Adrenal gland (tissue), 19 donors: ENCODE measurements around the gene CAMK2N2. TPM values are rescaled to one million over a fixed set of nuclear protein-coding genes. Genes with fewer than 3 reads are reported as not detected.

Experiments used
- DNase-seq, 7 donors: peaks; one replicate each; pipeline ENCODE4 v3.0.0-alpha.2; 2019 to 2020
- H3K27ac ChIP-seq, 5 donors: fragments of 200-600 bp; sonication (generic) in 4 of 5; 1 replicate in 3 of 5; 2 replicates in 2 of 5; pipeline versions ENCODE4 v1.5.1 to v1.8.0; 2016 to 2020; ENCODE audit warnings: mild to moderate bottlenecking in 1 of 5
- H3K27me3 ChIP-seq: fragments of 200-600 bp; 2 replicates; pipeline ENCODE4 v1.8.0; 2021
- H3K36me3 ChIP-seq, 2 donors: fragments of 200-600 bp; replicated peaks in 1 of 2; 1 replicate in 1 of 2; 2 replicates in 1 of 2; pipeline versions ENCODE4 v1.5.1 to v1.8.0; 2018 to 2022
- H3K4me1 ChIP-seq, 2 donors: fragments of 200-600 bp; replicated peaks in 1 of 2; 1 replicate in 1 of 2; 2 replicates in 1 of 2; pipeline versions ENCODE4 v1.5.1 to v1.8.0; 2018 to 2021
- H3K4me3 ChIP-seq, 4 donors: fragments of 200-600 bp; sonication (generic) in 3 of 4; one replicate each; pipeline ENCODE4 v1.5.1; 2016 to 2018
- H3K9me3 ChIP-seq, 3 donors: fragments of 200-600 bp; sonication (generic) in 1 of 3; replicated peaks in 1 of 3; 1 replicate in 2 of 3; 2 replicates in 1 of 3; pipeline versions ENCODE4 v1.5.1 to v1.8.0; 2016 to 2021
- CTCF ChIP-seq, 6 experiments: fragments of 450-650 bp in 4 of 6; fragments of 200-600 bp in 2 of 6; sonication (generic) in 1 of 6; IDR thresholded peaks; 1 replicate in 5 of 6; 2 replicates in 1 of 6; pipeline versions ENCODE4 v1.5.1 to v1.8.0; 2016 to 2021; ENCODE audit warnings: antibody characterized with exemption in 6 of 6, mild to moderate bottlenecking in 2 of 6, moderate library complexity in 1 of 6
- POLR2A ChIP-seq, 2 donors: fragments of 450-650 bp; IDR thresholded peaks; one replicate each; pipeline ENCODE4 v1.6.1; 2017; ENCODE audit warnings: antibody characterized with exemption in 2 of 2, mild to moderate bottlenecking in 2 of 2, moderate library complexity in 1 of 2
- WGBS, 4 donors: extraction: QIAGEN DNeasy Blood & Tissue Kit in 2 of 4; methylation state at CpG; one replicate each; pipeline versions ENCODE4 v1.1.5 to v1.1.7; 2013 to 2017; 5-methylcytosine and 5-hydroxymethylcytosine counted together
- intact Hi-C, 2 donors: fragments of 100-400 bp; cut with DNase I; formaldehyde crosslinking; loops; one replicate each; pipeline versions ENCODE4 v1.14.1 to v1.15.0; 2022 to 2023
- long read RNA-seq, 10 donors: library from polyadenylated mRNA in 3 of 10; unstranded in 2 of 10; stranded (forward) in 1 of 10; transcript quantifications; one replicate each; pipeline ENCODE4 v2.0.0 and lab custom pipeline, GENCODE V29; 2021 to 2026
- polyA plus RNA-seq, 3 donors: library from polyadenylated mRNA; stranded (reverse); fragments of 200-250 nt in 2 of 3; fragments of 350-450 nt in 1 of 3; fragmentation: Illumina TruSeq in 1 of 3; extraction: RNeasy Lipid Tissue Mini Kit (QIAGEN cat#74804) in 1 of 3; gene quantifications; one replicate each; pipeline ENCODE4 v1.2.3, GENCODE V29; 2013 to 2014
- total RNA-seq, 9 donors: library from RNA; depleted of rRNA in 4 of 9; stranded (reverse); fragments of >200 nt in 4 of 9; fragments of 120-200 nt in 1 of 9; fragmentation: NEBNext Ultra II Directional in 1 of 9; extraction: Animal tissue kit (Norgen Biotek cat#: 25700) in 1 of 9; gene quantifications; one replicate each; pipeline versions ENCODE4 v1.1.0 to v1.2.4, GENCODE V29; 2013 to 2023
- donor health status: healthy with polysubstance abuse.
- donor health status: Bipolar disorder and iron deficiency.
- donor health status: DM: yes; HTN: yes; CAD: no.
- donor health status: DM: no; HTN: no; CAD: no.
- donor health status: DM: no; HTN: no; CAD: no.
- donor health status: DM: yes; HTN: yes; CAD: no.

CAMK2N2 gene
- total RNA-seq (10 to 100 TPM in 2 of 9 donors, 1 to 10 TPM in 4, under 1 TPM in 1, not detected in 2; 0.47 to 39.3 (median 6.9) TPM), polyA plus RNA-seq (10 to 100 TPM in 2 of 3 donors, 1 to 10 TPM in 1; 6.1 to 24.2 (median 12.4) TPM)
- long read RNA-seq, donor 1, transcript CAMK2N2-201 (2 exons, 1,362 nt) = major isoform, 18 of 18 reads
- long read RNA-seq, donor 1, partial matches to known transcripts = 0 of 18 reads
- long read RNA-seq, donor 1, other reads (novel, unspliced or antisense) = 0 of 18 reads
- long read RNA-seq, donor 2, transcript CAMK2N2-201 (2 exons, 1,362 nt) = major isoform, 8 of 8 reads
- long read RNA-seq, donor 2, partial matches to known transcripts = 0 of 8 reads
- long read RNA-seq, donor 2, other reads (novel, unspliced or antisense) = 0 of 8 reads
- long read RNA-seq, donor 3, transcript CAMK2N2-201 (2 exons, 1,362 nt) = major isoform, 24 of 24 reads
- long read RNA-seq, donor 3, partial matches to known transcripts = 0 of 24 reads
- long read RNA-seq, donor 3, other reads (novel, unspliced or antisense) = 0 of 24 reads
- long read RNA-seq, donor 4 = 0 reads
- long read RNA-seq, donor 5, transcript CAMK2N2-201 (2 exons, 1,362 nt) = major isoform, 5 of 10 reads
- long read RNA-seq, donor 5, partial matches to known transcripts = 0 of 10 reads
- long read RNA-seq, donor 5, other reads (novel, unspliced or antisense) = 5 of 10 reads
- long read RNA-seq, donor 6, partial matches to known transcripts = 0 of 2 reads
- long read RNA-seq, donor 6, other reads (novel, unspliced or antisense) = 2 of 2 reads
- long read RNA-seq, donor 7, transcript CAMK2N2-201 (2 exons, 1,362 nt) = major isoform, 29 of 29 reads
- long read RNA-seq, donor 7, partial matches to known transcripts = 0 of 29 reads
- long read RNA-seq, donor 7, other reads (novel, unspliced or antisense) = 0 of 29 reads
- long read RNA-seq, donor 8, transcript CAMK2N2-201 (2 exons, 1,362 nt) = major isoform, 45 of 45 reads
- long read RNA-seq, donor 8, partial matches to known transcripts = 0 of 45 reads
- long read RNA-seq, donor 8, other reads (novel, unspliced or antisense) = 0 of 45 reads
- long read RNA-seq, donor 9, transcript CAMK2N2-201 (2 exons, 1,362 nt) = major isoform, 8 of 106 reads
- long read RNA-seq, donor 9, partial matches to known transcripts = 81 of 106 reads
- long read RNA-seq, donor 9, other reads (novel, unspliced or antisense) = 17 of 106 reads
- long read RNA-seq, donor 10, transcript CAMK2N2-201 (2 exons, 1,362 nt) = major isoform, 12 of 12 reads
- long read RNA-seq, donor 10, partial matches to known transcripts = 0 of 12 reads
- long read RNA-seq, donor 10, other reads (novel, unspliced or antisense) = 0 of 12 reads

- H3K36me3 ChIP-seq = no peaks in the 10 kb centered on the region
- WGBS, 4 donors = 0 to 4% (median 0%) methylated on average over 7 to 56 of the region's 67 CpGs
- TF ChIP-seq CTCF (IDR thresholded peaks at IDR 0.05) (no peak), POLR2A (IDR thresholded peaks at IDR 0.05) (no peak)
- H3K4me3 ChIP-seq = peak within 1 kb of the TSS in 2 of 4 donors; percentile 33 to 65
- H3K9me3 ChIP-seq = no peaks in the 10 kb centered on the region
- peaks cover 25 to 27% of the 10 kb centered on the region in 2 donors for H3K4me1 ChIP-seq
- DNase-seq = peak; percentile 76 to 93 (median 88)
- H3K27me3 ChIP-seq = no peaks in the 10 kb centered on the region
- peak within 1 kb of the TSS in 2 of 5 donors; percentile 53 to 83 for H3K27ac ChIP-seq
- intact Hi-C loops = no loop called here
These were observed at the start of gene CAMK2N2 for GRCh38 chr3:184261270-184261853. CAMK2N2 (minus strand) TSS chr3:184261553; CDS start chr3:184261285, 268 bp downstream.

- TF ChIP-seq POLR2A (IDR thresholded peaks at IDR 0.05) (no peak), CTCF (IDR thresholded peaks at IDR 0.05) (no peak)
- 62 to 73% (median 67%) methylated on average over 7 of the region's 7 CpGs for WGBS, 4 donors
- Histone ChIP-seq H3K4me3 (no peak overlapping the region), H3K9me3 (no peaks in the 10 kb centered on the region), H3K4me1 (peaks cover 0 to under 1% of the 10 kb centered on the region in 2 donors), H3K27ac (no peak overlapping the region), H3K36me3 (peaks cover 0 to 53% of the 10 kb centered on the region in 2 donors), H3K27me3 (no peaks in the 10 kb centered on the region)
- no peak for DNase-seq
- intact Hi-C loops = loop anchor here in 1 of 2 donors (5.0 kb wide), 1 partner anchor 34 kb away; no protein-coding TSS in a partner anchor
These were observed 47.4 kb upstream of the CAMK2N2 start for GRCh38 chr3:184308744-184309143.

GRCh38 chr3:184307915-184308314 lies 46.6 kb upstream of the CAMK2N2 start:
- H3K4me1 ChIP-seq = no peaks in the 10 kb centered on the region
- H3K9me3 ChIP-seq = no peaks in the 10 kb centered on the region
- H3K27ac ChIP-seq = no peak overlapping the region
- H3K36me3 ChIP-seq = peaks cover 0 to 62% of the 10 kb centered on the region in 2 donors
- TF ChIP-seq CTCF (IDR thresholded peaks at IDR 0.05) = no peak
- no peak for TF ChIP-seq POLR2A (IDR thresholded peaks at IDR 0.05)
- no peak for DNase-seq
- no peak overlapping the region for H3K4me3 ChIP-seq
- intact Hi-C loops = loop anchor here in 1 of 2 donors (5.0 kb wide), 1 partner anchor 34 kb away; no protein-coding TSS in a partner anchor
- WGBS, 4 donors = 90 to 95% (median 92%) methylated on average over 9 of the region's 9 CpGs
- H3K27me3 ChIP-seq = no peaks in the 10 kb centered on the region
